NOMO-1 treated with dmso at 0.1 percent for 144 hours (cell line): Measurements from ENCODE around the gene ICE2.

Source experiments
- DNase-seq: peaks from one replicate; lab custom pipeline; 2025; ENCODE audit not compliant: unreplicated experiment; lab: John Stamatoyannopoulos, UW

Gene ICE2

GRCh38 chr15:60494108-60494507 lies 15.2 kb upstream of the ICE2 start:
- no peak for DNase-seq

GRCh38 chr15:60493166-60493565 lies 14.2 kb upstream of the ICE2 start:
- DNase-seq = no peak

GRCh38 chr15:60486742-60487141 lies 7.8 kb upstream of the ICE2 start:
- DNase-seq = no peak

- DNase-seq = no peak
Measured at GRCh38 chr15:60485365-60486055, 6.6 kb upstream of the ICE2 start.

- DNase-seq = no peak
Measured at GRCh38 chr15:60483042-60483441, 4.1 kb upstream of the ICE2 start.

GRCh38 chr15:60480888-60481287 lies 1.9 kb upstream of the ICE2 start:
- no peak for DNase-seq

GRCh38 chr15:60480149-60480548 lies 1.2 kb upstream of the ICE2 start:
- DNase-seq = no peak

- DNase-seq = no peak
Measured at GRCh38 chr15:60479361-60480110, 594 bp upstream of the ICE2 start.

GRCh38 chr15:60477916-60478565 lies 901 bp downstream of the ICE2 start:
- no peak for DNase-seq

- DNase-seq = no peak
Measured at GRCh38 chr15:60477164-60477563, 1.8 kb downstream of the ICE2 start.

GRCh38 chr15:60476713-60477112 lies 2.2 kb downstream of the ICE2 start:
- no peak for DNase-seq

GRCh38 chr15:60473135-60473534 lies 5.8 kb downstream of the ICE2 start:
- no peak for DNase-seq

GRCh38 chr15:60471314-60471713 lies 7.6 kb downstream of the ICE2 start:
- no peak for DNase-seq

GRCh38 chr15:60469893-60470641 lies 8.9 kb downstream of the ICE2 start:
- DNase-seq = no peak

GRCh38 chr15:60464836-60465630 lies 13.9 kb downstream of the ICE2 start:
- DNase-seq = no peak

- DNase-seq = no peak
Measured at GRCh38 chr15:60462027-60462426, 16.9 kb downstream of the ICE2 start.

- no peak for DNase-seq
Measured at GRCh38 chr15:60460931-60461330, 18.0 kb downstream of the ICE2 start.

GRCh38 chr15:60458721-60459120 lies 20.2 kb downstream of the ICE2 start:
- DNase-seq = no peak

- no peak for DNase-seq
Measured at GRCh38 chr15:60457985-60458384, 21.0 kb downstream of the ICE2 start.

- DNase-seq = no peak
Measured at GRCh38 chr15:60454824-60455223, 24.1 kb downstream of the ICE2 start.
